ENCODE results near the gene NDUFB7.
"Not testable (repeated sequence)": the region's sequence is repeated elsewhere in the genome, so short reads cannot be mapped to it uniquely, and the experiment has no call there.

The NDUFB7 gene

DNA sequence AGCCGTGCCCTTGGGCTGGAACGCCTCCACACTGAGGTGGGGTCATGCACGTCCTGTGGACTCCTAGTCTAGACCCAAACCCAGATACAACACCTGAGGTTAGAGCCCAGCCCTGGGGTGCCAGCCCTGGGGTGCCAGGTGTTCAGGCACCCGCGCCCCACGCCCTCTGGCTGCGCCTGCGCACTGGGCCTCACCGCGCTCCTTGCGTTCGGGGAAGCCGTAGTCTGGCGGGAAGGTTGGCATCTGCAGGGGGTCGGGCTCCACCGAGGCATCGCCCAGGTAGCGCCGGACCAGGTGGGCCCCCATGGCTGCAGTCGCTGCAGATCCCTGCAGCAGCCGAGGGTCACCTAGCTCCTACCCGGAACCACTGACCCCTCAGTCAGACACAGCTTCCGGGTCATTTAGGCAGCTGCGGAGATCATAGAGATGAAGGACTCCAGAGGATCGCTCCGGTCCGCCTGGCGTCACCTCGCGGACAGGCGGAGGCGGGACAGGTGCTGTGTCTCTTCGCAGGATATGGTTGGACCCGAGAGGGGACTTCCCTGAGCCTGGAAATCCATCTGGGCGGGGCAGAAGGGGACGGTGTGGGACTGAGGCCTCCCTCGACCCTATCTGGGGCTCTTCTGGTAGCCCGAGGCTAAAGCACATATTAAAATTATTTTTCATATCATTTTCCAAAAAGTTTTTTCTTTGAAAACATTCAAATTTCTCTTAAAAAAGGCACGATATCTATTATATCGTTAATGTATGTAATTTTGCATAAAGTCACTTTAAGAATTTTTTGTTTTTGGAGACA is at the start of gene NDUFB7:
Gene NDUFB7, minus strand, starts transcription at position 372 of the 796 bp plus-strand sequence. Its CDS starts 66 bp downstream, at position 306.
- no peaks in the 10 kb centered on the region for H3K4me1 ChIP-seq (ENCODE audit: insufficient read depth, low read length)
- H3K9ac ChIP-seq (ENCODE audit: low read depth, low read length), result peak within 1 kb of the TSS; percentile 93
- H3K36me3 ChIP-seq (ENCODE audit: insufficient read depth, low read depth, low read length), result peaks cover 7% of the 10 kb centered on the region; the same call in 1 of the 2 replicates
- H3K9me3 ChIP-seq (ENCODE audit: insufficient read depth, low read depth, low read length), result no peaks in the 10 kb centered on the region
- H3K27me3 ChIP-seq (ENCODE audit: insufficient read depth, low read length), result no peaks in the 10 kb centered on the region
- peak within 1 kb of the TSS; percentile 98 for H3K4me3 ChIP-seq (ENCODE audit: low read length)
- peak within 1 kb of the TSS; percentile 79 for H3K27ac ChIP-seq (ENCODE audit: low read length)

DNA sequence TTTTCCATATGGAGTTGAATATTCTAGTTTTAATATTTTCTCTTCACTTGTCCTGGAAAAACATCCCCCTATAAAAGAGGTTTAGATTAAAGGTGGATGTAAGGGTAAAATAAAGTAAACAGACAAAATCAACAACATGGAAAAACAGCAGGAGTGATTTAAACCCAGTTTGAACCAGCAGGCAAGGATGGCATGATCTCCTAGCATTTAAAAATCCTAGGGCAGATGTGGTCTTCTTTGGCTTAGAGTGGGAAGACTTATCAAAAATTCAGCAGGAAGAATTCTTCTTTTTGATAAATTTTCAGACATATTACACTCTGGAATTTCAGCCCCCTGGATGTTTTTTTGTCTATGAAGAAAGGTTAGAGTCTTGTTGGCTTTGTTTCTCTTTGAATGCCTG is 47.5 kb upstream of the NDUFB7 start:
- Histone ChIP-seq H3K27ac (ENCODE audit: low read length) (no peak overlapping the region), H3K9ac (ENCODE audit: low read depth, low read length) (no peak overlapping the region), H3K36me3 (ENCODE audit: insufficient read depth, low read depth, low read length) (no peaks in the 10 kb centered on the region), H3K4me1 (ENCODE audit: insufficient read depth, low read length) (no peaks in the 10 kb centered on the region), H3K4me3 (ENCODE audit: low read length) (no peak overlapping the region), H3K9me3 (ENCODE audit: insufficient read depth, low read depth, low read length) (peaks cover 14% of the 10 kb centered on the region), H3K27me3 (ENCODE audit: insufficient read depth, low read length) (no peaks in the 10 kb centered on the region)

DNA sequence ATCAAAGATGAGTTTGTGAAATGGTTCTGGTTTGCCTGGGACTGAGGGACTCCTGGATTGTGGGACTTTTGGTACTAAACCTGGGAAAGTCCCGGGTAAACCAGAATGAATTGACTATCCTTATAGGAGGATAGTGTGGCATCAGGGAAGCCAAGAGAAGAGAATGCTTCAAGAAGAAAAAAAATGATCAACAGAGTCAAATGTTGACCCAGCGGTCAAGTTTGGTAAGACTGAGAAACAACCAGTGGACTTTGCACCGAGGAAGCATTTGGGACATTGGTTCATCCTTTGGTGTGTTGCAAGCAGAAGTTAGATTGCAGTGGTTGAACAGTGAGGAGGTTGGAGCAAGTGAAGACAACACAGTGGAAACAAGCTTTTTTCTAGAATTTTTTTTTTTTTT is 44.5 kb upstream of the NDUFB7 start:
- H3K36me3 ChIP-seq (ENCODE audit: insufficient read depth, low read depth, low read length), result no peaks in the 10 kb centered on the region
- H3K4me3 ChIP-seq (ENCODE audit: low read length), result no peak overlapping the region
- H3K27ac ChIP-seq (ENCODE audit: low read length), result no peak overlapping the region
- H3K9ac ChIP-seq (ENCODE audit: low read depth, low read length), result no peak overlapping the region
- no peaks in the 10 kb centered on the region for H3K27me3 ChIP-seq (ENCODE audit: insufficient read depth, low read length)
- peaks cover 14% of the 10 kb centered on the region for H3K9me3 ChIP-seq (ENCODE audit: insufficient read depth, low read depth, low read length)
- H3K4me1 ChIP-seq (ENCODE audit: insufficient read depth, low read length), result no peaks in the 10 kb centered on the region

DNA sequence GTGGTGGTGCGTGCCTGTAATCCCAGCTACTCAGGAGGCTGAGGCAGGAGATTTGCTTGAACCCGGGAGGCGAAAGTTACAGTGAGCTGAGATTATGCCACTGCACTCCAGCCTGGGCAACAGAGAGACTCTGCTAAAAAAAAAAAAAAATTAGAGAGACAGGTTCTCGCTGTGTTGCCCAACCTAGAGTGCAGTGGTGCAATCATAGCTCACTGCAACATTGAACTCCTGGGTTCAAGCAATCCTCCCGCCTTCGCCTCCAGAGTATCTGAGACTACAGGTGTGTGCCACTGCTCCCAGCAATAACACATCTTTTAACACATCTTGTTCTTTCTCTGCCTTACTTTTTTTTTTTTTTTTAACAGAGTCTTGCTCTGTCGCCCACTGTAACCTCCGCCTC is 43.8 kb upstream of the NDUFB7 start:
- no peak overlapping the region for H3K27ac ChIP-seq (ENCODE audit: low read length)
- no peaks in the 10 kb centered on the region for H3K36me3 ChIP-seq (ENCODE audit: insufficient read depth, low read depth, low read length)
- no peaks in the 10 kb centered on the region for H3K27me3 ChIP-seq (ENCODE audit: insufficient read depth, low read length)
- H3K4me1 ChIP-seq (ENCODE audit: insufficient read depth, low read length), result no peaks in the 10 kb centered on the region
- H3K9ac ChIP-seq (ENCODE audit: low read depth, low read length), result no peak overlapping the region
- peaks cover 14% of the 10 kb centered on the region for H3K9me3 ChIP-seq (ENCODE audit: insufficient read depth, low read depth, low read length)
- no peak overlapping the region for H3K4me3 ChIP-seq (ENCODE audit: low read length)

DNA sequence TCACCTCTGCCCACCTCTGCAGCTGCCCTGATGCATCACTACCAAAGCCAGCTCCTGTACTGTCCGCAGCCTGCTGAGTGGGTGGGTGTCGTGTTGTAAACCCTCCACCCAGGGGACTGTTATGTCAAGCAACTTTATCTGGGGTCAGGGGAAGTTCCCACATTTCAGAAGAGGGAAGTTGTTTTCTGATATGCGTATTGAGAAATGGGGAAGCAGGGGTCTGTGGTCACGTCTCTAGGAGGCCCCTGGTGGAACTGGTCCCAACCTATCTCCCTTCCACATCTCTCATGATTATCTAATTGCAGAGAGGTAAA is 42.2 kb upstream of the NDUFB7 start:
- H3K4me1 ChIP-seq (ENCODE audit: insufficient read depth, low read length), result no peaks in the 10 kb centered on the region
- peaks cover 7% of the 10 kb centered on the region for H3K9me3 ChIP-seq (ENCODE audit: insufficient read depth, low read depth, low read length)
- no peak overlapping the region for H3K27ac ChIP-seq (ENCODE audit: low read length)
- H3K36me3 ChIP-seq (ENCODE audit: insufficient read depth, low read depth, low read length), result no peaks in the 10 kb centered on the region
- H3K4me3 ChIP-seq (ENCODE audit: low read length), result no peak overlapping the region
- no peak overlapping the region for H3K9ac ChIP-seq (ENCODE audit: low read depth, low read length)
- H3K27me3 ChIP-seq (ENCODE audit: insufficient read depth, low read length), result no peaks in the 10 kb centered on the region

DNA sequence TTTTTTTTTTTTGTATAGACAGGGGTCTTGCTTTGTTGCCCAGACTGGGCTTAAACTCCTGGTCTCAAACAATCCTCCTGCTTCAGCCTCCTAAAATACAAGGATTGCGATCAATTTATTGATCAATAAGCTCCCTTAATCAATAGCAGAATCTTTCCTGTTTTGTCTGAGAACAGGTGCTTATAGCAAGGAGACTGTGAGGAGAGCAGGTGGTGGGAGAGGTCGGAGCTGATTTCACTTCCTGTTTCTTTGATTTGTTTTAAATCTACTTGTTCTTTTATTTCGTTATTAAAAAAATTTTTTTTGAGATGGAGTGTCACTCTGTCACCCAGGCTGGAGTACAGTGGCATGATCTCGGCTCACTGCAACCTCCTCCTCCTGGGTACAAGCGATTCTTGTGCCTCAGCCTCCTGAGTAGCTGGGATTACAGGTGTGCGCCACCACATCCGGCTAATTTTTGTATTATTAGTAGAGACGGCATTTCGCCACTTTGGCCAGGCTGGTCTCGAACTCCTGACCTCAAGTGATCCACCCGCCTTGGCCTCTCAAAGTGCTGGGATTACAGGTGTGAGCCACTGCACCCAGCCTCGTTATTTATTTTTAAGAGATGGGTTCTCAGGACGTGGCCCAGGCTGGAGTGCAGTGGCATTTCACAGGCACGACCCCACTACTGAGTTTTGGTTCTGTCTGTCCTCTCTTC is 41.7 kb upstream of the NDUFB7 start:
- H3K27me3 ChIP-seq (ENCODE audit: insufficient read depth, low read length); H3K4me1 ChIP-seq (ENCODE audit: insufficient read depth, low read length); H3K9me3 ChIP-seq (ENCODE audit: insufficient read depth, low read depth, low read length); H3K27ac ChIP-seq (ENCODE audit: low read length); H3K36me3 ChIP-seq (ENCODE audit: insufficient read depth, low read depth, low read length); H3K4me3 ChIP-seq (ENCODE audit: low read length); H3K9ac ChIP-seq (ENCODE audit: low read depth, low read length): not testable (repeated sequence)

DNA sequence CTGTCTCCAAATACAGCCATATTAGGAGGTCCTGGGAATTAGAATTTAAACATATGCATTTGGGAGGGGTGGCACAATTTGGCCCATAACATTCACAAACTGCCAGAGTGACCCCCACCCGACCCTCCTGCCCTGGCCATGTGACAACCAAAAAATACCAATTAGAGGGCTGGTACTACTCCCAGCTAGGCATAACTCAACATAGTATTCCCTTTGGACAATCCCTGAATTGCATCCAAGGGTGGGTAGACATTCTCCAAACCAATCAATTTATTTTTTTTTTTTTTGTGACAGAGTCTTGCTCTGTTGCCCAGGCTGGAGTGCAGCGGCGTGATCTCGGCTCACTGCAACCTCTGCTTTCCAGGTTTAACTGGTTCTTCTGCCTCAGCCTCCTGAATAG is 40.8 kb upstream of the NDUFB7 start:
- no peaks in the 10 kb centered on the region for H3K4me1 ChIP-seq (ENCODE audit: insufficient read depth, low read length)
- no peaks in the 10 kb centered on the region for H3K36me3 ChIP-seq (ENCODE audit: insufficient read depth, low read depth, low read length)
- H3K27me3 ChIP-seq (ENCODE audit: insufficient read depth, low read length), result no peaks in the 10 kb centered on the region
- H3K9me3 ChIP-seq (ENCODE audit: insufficient read depth, low read depth, low read length), result peaks cover 7% of the 10 kb centered on the region; the same call in 1 of the 2 replicates
- no peak overlapping the region for H3K9ac ChIP-seq (ENCODE audit: low read depth, low read length)
- no peak overlapping the region for H3K4me3 ChIP-seq (ENCODE audit: low read length)
- no peak overlapping the region for H3K27ac ChIP-seq (ENCODE audit: low read length)

DNA sequence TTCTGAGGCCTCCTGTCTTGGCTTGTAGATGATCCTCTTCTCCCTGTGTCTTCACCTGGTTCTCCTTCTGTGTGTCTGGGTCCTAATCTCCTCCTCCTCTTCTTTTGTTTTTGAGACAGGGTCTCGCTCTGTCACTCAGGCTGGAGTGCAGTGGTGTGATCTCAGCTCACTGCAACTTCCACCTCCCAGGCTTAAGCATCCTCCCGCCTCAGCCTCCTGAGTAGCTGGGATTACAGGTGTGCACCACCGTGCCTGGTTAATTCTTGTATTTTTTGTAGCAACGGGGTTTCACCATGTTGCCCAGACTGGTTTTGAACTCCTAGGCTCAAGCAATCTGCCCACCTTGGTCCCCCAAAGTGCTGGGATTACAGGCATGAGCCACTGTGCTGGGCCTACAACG is 40.4 kb upstream of the NDUFB7 start:
- not testable (repeated sequence) for H3K9ac ChIP-seq (ENCODE audit: low read depth, low read length); H3K4me3 ChIP-seq (ENCODE audit: low read length); H3K9me3 ChIP-seq (ENCODE audit: insufficient read depth, low read depth, low read length); H3K27ac ChIP-seq (ENCODE audit: low read length); H3K27me3 ChIP-seq (ENCODE audit: insufficient read depth, low read length); H3K36me3 ChIP-seq (ENCODE audit: insufficient read depth, low read depth, low read length); H3K4me1 ChIP-seq (ENCODE audit: insufficient read depth, low read length)

DNA sequence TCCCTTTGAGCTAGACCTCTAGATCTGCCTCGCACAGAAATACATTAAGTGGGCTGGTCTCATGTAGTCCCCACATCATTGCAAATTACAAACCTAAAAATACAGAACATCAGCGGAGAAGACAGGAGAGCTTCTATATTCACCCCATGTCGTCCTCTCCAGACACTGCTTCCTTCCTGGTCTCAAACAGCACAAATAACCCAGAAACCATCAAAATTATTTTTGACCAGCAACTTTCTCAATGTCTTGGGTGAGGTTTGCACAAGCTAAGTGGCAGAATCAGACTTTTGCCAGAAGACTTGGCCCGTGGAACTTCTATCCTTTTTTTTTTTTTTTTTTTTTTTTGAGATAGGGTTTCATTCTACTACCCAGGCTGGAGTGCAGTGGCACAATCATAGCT is 39.2 kb upstream of the NDUFB7 start:
- H3K36me3 ChIP-seq (ENCODE audit: insufficient read depth, low read depth, low read length), result no peaks in the 10 kb centered on the region
- peaks cover 1% of the 10 kb centered on the region; the same call in 1 of the 2 replicates for H3K9me3 ChIP-seq (ENCODE audit: insufficient read depth, low read depth, low read length)
- no peak overlapping the region for H3K27ac ChIP-seq (ENCODE audit: low read length)
- H3K4me3 ChIP-seq (ENCODE audit: low read length), result no peak overlapping the region
- H3K4me1 ChIP-seq (ENCODE audit: insufficient read depth, low read length), result no peaks in the 10 kb centered on the region
- no peak overlapping the region for H3K9ac ChIP-seq (ENCODE audit: low read depth, low read length)
- no peaks in the 10 kb centered on the region for H3K27me3 ChIP-seq (ENCODE audit: insufficient read depth, low read length)

DNA sequence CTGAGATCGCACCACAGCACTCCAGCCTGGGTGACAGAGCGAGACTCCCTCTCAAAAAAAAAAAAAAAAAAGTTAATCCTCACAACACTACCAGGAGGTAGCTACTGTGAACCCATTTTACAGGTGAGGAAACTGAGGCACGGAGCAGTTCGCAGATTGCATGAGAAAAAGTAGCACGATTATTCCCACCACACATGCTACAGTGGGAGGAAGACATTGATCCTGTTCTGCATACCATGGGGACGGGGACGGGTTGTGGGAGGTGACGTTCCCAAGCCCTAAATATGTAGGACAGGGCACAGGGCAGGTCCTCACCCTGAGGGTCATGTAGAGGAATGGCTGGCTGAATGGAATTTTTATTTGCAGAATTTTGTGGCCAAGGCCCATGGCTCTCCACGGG is 34.8 kb upstream of the NDUFB7 start:
- Histone ChIP-seq H3K4me3 (ENCODE audit: low read length) (no peak overlapping the region), H3K36me3 (ENCODE audit: insufficient read depth, low read depth, low read length) (no peaks in the 10 kb centered on the region), H3K27me3 (ENCODE audit: insufficient read depth, low read length) (no peaks in the 10 kb centered on the region), H3K27ac (ENCODE audit: low read length) (no peak overlapping the region), H3K9ac (ENCODE audit: low read depth, low read length) (no peak overlapping the region), H3K4me1 (ENCODE audit: insufficient read depth, low read length) (no peaks in the 10 kb centered on the region), H3K9me3 (ENCODE audit: insufficient read depth, low read depth, low read length) (peaks cover 9% of the 10 kb centered on the region; the same call in 1 of the 2 replicates)

DNA sequence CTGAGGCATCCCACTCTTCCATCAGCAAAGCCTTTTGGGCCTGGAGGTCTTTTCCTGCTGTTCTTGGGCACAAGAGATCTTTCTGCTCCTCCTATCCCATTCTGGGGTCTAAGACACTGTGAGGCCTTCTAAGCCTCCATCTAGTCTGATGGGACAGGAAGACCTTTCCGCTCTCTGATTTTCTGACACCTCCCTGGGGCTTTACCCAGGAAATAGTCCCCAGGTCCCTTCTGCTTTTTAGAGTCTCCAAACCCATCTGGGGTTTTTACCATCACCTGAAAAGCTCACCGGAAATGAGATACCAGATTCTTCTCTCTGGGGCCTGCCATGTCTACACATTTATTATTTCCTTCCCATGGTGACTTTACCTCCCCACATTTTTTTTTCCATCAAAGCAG is 32.1 kb upstream of the NDUFB7 start:
- no peak overlapping the region for H3K4me3 ChIP-seq (ENCODE audit: low read length)
- no peaks in the 10 kb centered on the region for H3K36me3 ChIP-seq (ENCODE audit: insufficient read depth, low read depth, low read length)
- no peaks in the 10 kb centered on the region for H3K4me1 ChIP-seq (ENCODE audit: insufficient read depth, low read length)
- no peak overlapping the region for H3K9ac ChIP-seq (ENCODE audit: low read depth, low read length)
- H3K27ac ChIP-seq (ENCODE audit: low read length), result no peak overlapping the region
- peaks cover 9% of the 10 kb centered on the region; the same call in 1 of the 2 replicates for H3K9me3 ChIP-seq (ENCODE audit: insufficient read depth, low read depth, low read length)
- H3K27me3 ChIP-seq (ENCODE audit: insufficient read depth, low read length), result no peaks in the 10 kb centered on the region

DNA sequence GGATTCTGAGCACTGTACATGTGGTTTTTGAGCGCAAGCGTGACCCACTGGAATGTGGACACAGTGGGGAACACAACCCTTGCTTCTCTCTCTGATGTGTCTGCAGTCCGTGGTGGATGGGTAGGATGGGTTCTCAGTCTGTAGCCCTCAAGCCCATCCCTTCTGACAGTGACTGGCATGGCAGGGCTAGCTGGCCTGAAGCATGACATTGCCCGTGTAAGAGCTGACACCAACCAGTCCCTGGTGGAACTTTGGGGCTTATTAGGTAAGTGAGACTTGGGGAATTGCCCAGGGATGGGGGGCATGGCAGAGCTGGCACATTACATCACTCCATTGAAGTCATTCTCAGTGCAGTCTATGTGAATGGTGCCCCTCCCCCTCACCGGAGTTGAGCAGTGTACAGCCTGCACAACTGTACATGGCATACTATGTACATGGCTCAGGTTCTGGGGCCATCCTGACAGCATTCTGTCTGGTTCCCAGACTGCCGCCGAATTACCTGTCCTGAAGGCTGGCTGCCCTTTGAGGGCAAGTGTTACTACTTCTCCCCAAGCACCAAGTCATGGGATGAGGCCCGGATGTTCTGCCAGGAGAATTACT is 27.8 kb upstream of the NDUFB7 start:
- no peaks in the 10 kb centered on the region for H3K36me3 ChIP-seq (ENCODE audit: insufficient read depth, low read depth, low read length)
- H3K9ac ChIP-seq (ENCODE audit: low read depth, low read length), result no peak overlapping the region
- no peaks in the 10 kb centered on the region for H3K4me1 ChIP-seq (ENCODE audit: insufficient read depth, low read length)
- no peaks in the 10 kb centered on the region for H3K27me3 ChIP-seq (ENCODE audit: insufficient read depth, low read length)
- H3K4me3 ChIP-seq (ENCODE audit: low read length), result no peak overlapping the region
- H3K27ac ChIP-seq (ENCODE audit: low read length), result no peak overlapping the region
- H3K9me3 ChIP-seq (ENCODE audit: insufficient read depth, low read depth, low read length), result peaks cover 29% of the 10 kb centered on the region

Data from iPS-20b (cell line).